ENCODE measurements around the gene MRPL3. TPM values are rescaled to one million over a fixed set of nuclear protein-coding genes. Genes with fewer than 3 reads are reported as not detected.

The MRPL3 gene
- 132 and 150 TPM in 2 replicates for polyA plus RNA-seq

DNA sequence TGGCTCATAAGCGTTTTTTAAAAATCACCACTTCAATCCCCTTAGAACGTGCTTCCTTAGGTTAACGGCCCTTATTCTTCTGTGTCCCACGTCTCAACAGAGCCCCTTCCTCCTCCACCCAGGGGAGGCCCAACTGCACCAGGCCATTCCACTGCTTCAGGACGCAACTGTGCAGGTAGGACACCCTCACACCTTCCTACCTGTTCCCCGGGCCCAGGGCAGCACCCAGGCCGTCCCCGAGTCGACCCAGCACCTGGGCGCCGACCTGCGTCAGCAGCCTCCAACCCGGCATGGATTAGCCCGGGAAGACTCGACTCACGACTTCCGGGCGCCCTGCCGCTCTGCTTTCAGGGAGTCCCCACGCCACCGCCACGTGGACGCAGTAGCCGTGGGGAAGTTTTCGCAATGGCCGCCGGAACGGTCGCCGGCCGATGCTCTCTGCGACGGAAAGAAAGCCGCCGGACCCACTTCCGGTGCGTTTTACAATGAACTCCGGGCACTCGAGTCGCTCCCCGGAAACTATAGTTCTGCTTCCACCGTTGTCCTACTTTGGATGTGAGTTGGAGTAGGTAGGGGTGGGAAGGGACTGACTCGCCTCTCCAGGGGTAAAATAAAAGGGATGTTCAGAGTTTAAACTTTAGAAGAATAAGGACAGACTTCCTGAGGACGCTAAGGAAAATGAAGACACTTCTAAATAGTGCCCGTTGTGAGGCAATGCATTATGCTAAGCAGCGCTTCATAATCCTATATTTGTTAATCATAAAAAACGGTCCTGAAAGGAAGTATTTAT, at the start of gene MRPL3:
Gene MRPL3 (minus strand): TSS at position 442 of the 790 bp plus-strand sequence. CDS start 150 bp downstream, at position 292.

Other genes starting within 250 kb of the MRPL3 start
- 6.7 and 6.9 TPM in 2 replicates for gene NUDT16, start 121.2 kb downstream of the MRPL3 start, polyA plus RNA-seq